ENCODE measurements around the gene YPEL2. TPM values are rescaled to one million over a fixed set of nuclear protein-coding genes. Genes with fewer than 3 reads are reported as not detected.

The YPEL2 gene
- total RNA-seq, 1 experiment from 2014 or later: 3.0 TPM

- in situ Hi-C loops (cut with HindIII; ENCODE audit: low pct_unique_long_range_greater_than_20kb, low sequenced_read_pairs): no loop called here
- DNase-seq (ENCODE audit: low read depth): no peak
These were observed 84.7 kb downstream of the YPEL2 start for GRCh38 chr17:59416184-59416583.

GRCh38 chr17:59417452-59417851 is 86.0 kb downstream of the YPEL2 start:
- DNase-seq (ENCODE audit: low read depth): no peak
- in situ Hi-C loops (cut with HindIII; ENCODE audit: low pct_unique_long_range_greater_than_20kb, low sequenced_read_pairs): no loop called here

DNA sequence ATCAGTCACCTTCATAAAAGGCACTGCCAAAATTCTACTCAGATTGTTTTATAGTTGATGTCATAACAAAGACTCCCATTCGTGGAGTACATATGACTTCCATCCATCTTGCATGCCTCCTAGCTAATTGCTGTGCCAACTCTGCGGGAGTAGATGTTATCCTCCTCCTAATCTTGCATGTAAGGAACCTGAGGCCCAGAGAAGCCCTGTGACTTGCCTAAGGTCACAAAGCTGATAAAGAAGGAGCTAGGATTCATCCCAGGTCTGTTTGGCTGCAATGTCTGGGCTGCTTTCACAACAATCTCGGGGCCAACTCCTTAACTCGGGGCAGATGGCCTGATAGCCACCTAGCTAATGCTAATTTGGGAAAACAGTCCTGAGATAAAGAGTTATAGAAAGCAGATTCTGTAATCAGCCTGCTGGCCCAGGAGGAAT is 87.3 kb downstream of the YPEL2 start:
- in situ Hi-C loops (cut with HindIII; ENCODE audit: low pct_unique_long_range_greater_than_20kb, low sequenced_read_pairs): no loop called here

GRCh38 chr17:59420901-59421300 is 89.4 kb downstream of the YPEL2 start:
- DNase-seq (ENCODE audit: low read depth): no peak
- in situ Hi-C loops (cut with HindIII; ENCODE audit: low pct_unique_long_range_greater_than_20kb, low sequenced_read_pairs): no loop called here

More for the DNA sequence above, 87.3 kb downstream of the YPEL2 start:
- no peak for DNase-seq (ENCODE audit: low read depth)

GRCh38 chr17:59421722-59422121 is 90.3 kb downstream of the YPEL2 start:
- in situ Hi-C loops (cut with HindIII; ENCODE audit: low pct_unique_long_range_greater_than_20kb, low sequenced_read_pairs): no loop called here
- DNase-seq (ENCODE audit: low read depth): no peak

DNA sequence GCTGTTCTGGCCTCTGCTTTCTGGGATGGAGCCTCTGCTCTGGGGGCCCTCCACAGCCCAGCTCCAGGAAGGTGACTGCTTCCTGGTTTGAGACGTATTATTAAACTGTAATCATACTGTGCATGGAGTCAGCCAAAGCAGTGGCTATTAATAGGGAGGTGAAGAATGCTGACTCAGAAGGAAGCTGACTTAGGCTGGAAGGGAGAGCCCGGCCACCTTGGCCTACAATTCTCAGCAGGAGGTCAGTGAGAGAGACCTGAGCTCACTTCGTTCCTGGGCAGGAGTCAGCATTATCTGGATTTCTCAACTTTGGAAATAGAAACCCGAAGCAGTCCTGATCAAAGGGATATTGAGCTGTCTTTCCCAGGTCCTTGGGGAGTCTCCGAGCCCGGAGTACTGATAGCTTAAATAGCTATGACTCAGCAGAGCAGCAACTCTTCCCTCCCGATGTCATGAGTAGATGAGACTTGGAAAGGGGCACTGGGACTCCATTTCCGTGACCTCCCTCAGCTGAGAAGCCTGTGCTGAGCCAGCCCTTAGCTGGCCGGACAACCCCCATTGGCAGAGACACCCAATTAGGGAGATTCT is 91.8 kb downstream of the YPEL2 start:
- in situ Hi-C loops (cut with HindIII; ENCODE audit: low pct_unique_long_range_greater_than_20kb, low sequenced_read_pairs): no loop called here
- DNase-seq (ENCODE audit: low read depth): peak; percentile 56

DNA sequence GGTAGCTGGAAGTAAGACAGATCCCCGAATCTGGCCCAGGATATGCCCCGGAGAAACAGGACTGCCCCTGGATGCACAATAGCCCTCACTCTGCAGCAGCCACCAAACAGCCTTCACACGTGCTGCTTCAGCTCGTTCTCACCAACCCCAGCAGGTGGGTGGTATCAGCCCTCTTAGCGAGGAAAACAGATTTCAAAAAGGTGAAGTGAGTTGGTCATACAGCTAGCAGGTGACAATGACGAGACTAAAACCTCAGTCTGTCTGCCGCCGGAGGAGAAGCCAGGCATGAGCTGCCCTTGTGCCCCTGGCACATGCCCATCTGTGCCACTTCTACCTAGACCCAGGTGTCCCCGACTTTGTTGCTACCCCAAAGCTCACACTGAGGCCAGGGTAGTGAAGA is 92.4 kb downstream of the YPEL2 start:
- in situ Hi-C loops (cut with HindIII; ENCODE audit: low pct_unique_long_range_greater_than_20kb, low sequenced_read_pairs): no loop called here
- no peak for DNase-seq (ENCODE audit: low read depth)

DNA sequence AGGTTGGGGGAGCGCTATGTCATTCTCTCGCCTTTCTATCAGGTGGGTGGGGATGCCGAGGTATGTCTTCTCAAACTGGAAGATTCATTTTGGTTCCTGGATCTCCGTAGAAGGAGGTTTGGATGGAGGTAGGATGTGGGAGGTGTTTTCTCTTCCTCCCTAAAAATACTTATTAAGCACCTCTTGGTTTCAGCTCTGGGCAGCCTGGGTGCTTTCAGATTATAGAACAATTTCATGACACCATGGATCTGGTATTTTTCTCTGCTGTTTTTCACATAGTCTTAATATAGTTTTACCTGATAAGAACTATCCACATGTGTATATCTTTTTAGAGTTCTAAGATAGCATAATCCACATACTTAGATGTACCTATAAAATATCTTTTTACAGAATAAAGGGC is 92.9 kb downstream of the YPEL2 start:
- no peak for DNase-seq (ENCODE audit: low read depth)
- in situ Hi-C loops (cut with HindIII; ENCODE audit: low pct_unique_long_range_greater_than_20kb, low sequenced_read_pairs): no loop called here

GRCh38 chr17:59425085-59425931 is 93.9 kb downstream of the YPEL2 start:
- in situ Hi-C loops (cut with HindIII; ENCODE audit: low pct_unique_long_range_greater_than_20kb, low sequenced_read_pairs): loop anchor here (25.0 kb wide), 1 partner anchor 88 kb away; the partner anchor contains the start of gene YPEL2
- no peak for DNase-seq (ENCODE audit: low read depth)

DNA sequence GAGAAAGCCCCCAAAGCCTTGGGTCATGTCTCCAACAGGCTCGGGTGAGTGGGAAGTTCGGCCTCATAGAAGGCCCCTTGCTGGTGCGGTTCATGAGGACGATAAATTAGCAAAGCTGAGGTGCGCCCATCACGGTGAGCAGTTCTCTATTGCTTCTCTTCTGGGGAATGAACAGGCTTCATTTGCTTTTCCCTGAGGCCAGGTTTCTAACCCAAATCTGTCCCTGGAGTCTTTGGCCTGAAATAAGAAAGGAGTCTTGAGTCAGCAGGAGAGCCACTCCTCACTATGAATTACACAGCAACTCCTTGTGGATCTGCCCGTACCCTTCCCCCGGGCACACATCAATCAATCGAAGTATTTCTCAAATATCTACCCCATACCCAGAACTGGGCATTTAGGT is 94.6 kb downstream of the YPEL2 start:
- no peak for DNase-seq (ENCODE audit: low read depth)
- in situ Hi-C loops (cut with HindIII; ENCODE audit: low pct_unique_long_range_greater_than_20kb, low sequenced_read_pairs): loop anchor here (25.0 kb wide), 1 partner anchor 89 kb away; the partner anchor contains the start of gene YPEL2

DNA sequence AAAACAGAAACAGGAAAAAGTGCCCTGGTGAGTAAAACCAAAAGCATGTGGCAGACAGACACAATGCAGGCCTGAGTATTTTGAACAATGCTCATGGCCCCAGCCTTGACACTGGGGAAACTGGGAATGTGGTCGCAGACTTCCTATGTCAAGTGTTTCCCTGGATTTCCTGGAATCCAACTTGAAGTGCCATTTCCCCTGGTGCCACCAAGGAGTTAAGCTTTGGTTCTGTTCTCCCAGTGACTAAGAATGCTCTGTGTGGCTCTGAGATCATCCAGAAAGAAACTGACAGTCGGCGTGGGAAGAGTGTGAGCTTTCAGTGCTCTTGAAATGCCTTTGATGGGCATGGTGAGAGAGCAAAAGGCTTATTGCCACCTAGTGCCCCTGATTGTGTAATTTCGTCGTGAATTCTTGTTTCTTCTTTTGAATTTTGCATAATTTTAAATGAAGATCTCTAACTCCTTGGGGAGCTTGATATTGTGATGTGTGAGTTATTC is 96.0 kb downstream of the YPEL2 start:
- peak; percentile 77 for DNase-seq (ENCODE audit: low read depth)
- in situ Hi-C loops (cut with HindIII; ENCODE audit: low pct_unique_long_range_greater_than_20kb, low sequenced_read_pairs): loop anchor here (25.0 kb wide), 1 partner anchor 90 kb away; the partner anchor contains the start of gene YPEL2

DNA sequence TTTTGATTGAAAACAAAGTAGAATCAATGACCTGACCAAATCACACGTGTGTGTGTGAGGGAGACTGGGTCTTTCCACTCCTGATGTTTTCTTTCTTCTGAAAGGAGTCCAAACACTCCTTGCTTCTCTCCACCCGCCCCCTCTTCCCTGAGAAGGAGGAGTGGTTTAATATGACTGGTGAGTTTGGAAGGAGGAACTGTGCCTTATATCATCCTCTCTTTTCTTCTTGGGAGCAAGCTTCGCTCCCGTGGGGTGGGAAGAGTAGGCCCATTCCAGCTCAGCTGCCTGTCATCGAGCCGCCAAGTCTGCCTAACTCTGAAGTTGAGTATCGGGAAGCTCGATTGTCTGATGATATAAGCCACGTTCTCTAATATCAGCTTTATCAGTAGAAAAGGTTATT is 96.5 kb downstream of the YPEL2 start:
- in situ Hi-C loops (cut with HindIII; ENCODE audit: low pct_unique_long_range_greater_than_20kb, low sequenced_read_pairs): loop anchor here (25.0 kb wide), 1 partner anchor 91 kb away; the partner anchor contains the start of gene YPEL2

DNA sequence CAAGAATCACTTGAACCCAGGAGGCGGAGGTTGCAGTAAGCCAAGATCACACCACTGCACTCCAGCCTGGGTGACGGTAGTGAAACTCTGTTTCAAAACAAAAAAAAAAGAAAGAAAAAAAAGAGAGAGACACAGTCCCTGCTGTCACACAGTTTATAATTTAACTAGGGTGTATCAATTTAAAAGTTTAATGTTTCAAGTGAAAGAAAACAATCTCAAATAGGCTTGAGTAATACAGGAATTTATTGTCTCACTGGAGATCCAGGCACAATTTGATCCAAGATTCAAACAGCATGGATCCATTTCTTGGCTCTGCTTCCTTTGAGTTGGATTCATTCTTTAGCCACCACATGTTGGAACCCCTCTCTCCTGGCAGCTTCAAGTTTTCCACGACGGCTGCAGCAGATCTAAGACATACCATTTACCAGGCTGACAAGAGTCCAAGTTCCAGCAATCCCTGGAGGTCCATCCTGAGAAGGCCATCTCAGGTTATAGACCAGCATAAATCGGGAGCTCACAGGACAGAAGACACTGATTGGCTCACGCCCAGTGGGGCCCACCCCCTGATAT is 97.5 kb downstream of the YPEL2 start:
- peak; percentile 67 for DNase-seq (ENCODE audit: low read depth)
- in situ Hi-C loops (cut with HindIII; ENCODE audit: low pct_unique_long_range_greater_than_20kb, low sequenced_read_pairs): loop anchor here (25.0 kb wide), 1 partner anchor 92 kb away; the partner anchor contains the start of gene YPEL2

More for the DNA sequence above, 96.5 kb downstream of the YPEL2 start:
- no peak for DNase-seq (ENCODE audit: low read depth)

DNA sequence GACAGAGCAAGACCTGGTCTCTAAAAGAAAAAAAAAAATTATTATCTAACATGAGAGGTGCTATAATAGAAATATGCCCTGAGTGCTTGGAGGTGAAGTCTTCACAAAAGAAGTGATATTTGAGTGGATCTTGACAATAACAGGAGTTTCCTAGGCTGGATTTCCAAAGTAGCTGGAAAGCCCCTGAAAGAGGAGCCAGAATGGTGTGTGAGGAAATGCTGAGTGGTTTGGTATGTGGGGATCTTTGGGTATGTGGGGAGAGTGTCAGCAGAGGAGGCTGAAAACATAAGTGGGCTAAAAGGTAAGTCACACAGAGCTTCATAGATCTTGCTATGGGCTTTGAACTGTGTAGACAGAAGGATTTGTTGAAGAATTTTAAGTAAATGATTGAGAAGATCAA is 100.1 kb downstream of the YPEL2 start:
- in situ Hi-C loops (cut with HindIII; ENCODE audit: low pct_unique_long_range_greater_than_20kb, low sequenced_read_pairs): loop anchor here (25.0 kb wide), 1 partner anchor 94 kb away; the partner anchor contains the start of gene YPEL2
- no peak for DNase-seq (ENCODE audit: low read depth)

- no peak for DNase-seq (ENCODE audit: low read depth)
- in situ Hi-C loops (cut with HindIII; ENCODE audit: low pct_unique_long_range_greater_than_20kb, low sequenced_read_pairs): loop anchor here (25.0 kb wide), 1 partner anchor 95 kb away; the partner anchor contains the start of gene YPEL2
These were observed 101.2 kb downstream of the YPEL2 start for GRCh38 chr17:59432657-59433056.

DNA sequence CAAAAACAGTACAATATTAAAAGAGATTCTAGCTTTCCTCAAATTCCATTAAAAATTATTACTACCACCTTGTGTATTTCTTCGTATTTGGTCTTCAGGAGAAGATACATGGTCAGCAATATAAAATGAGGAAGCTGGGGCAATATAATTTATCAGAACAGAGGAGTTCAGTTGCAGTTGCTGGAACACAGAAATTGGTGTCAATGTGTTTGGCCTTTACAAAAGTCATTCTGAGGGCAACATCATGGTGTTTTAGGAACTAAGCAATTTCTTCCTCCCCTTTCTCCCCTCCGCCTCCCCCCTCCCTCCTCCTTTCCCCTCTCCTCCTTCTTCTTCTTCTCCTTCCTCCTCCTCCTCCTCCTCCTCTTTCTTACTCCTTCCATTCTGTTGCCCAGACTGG is 102.1 kb downstream of the YPEL2 start:
- in situ Hi-C loops (cut with HindIII; ENCODE audit: low pct_unique_long_range_greater_than_20kb, low sequenced_read_pairs): loop anchor here (25.0 kb wide), 1 partner anchor 96 kb away; the partner anchor contains the start of gene YPEL2
- no peak for DNase-seq (ENCODE audit: low read depth)

- in situ Hi-C loops (cut with HindIII; ENCODE audit: low pct_unique_long_range_greater_than_20kb, low sequenced_read_pairs): loop anchor here (25.0 kb wide), 1 partner anchor 97 kb away; the partner anchor contains the start of gene YPEL2
These were observed 103.0 kb downstream of the YPEL2 start for GRCh38 chr17:59434429-59434828.

GRCh38 chr17:59435238-59435637 is 103.8 kb downstream of the YPEL2 start:
- DNase-seq (ENCODE audit: low read depth): peak; percentile 79
- in situ Hi-C loops (cut with HindIII; ENCODE audit: low pct_unique_long_range_greater_than_20kb, low sequenced_read_pairs): loop anchor here (25.0 kb wide), 1 partner anchor 98 kb away; the partner anchor contains the start of gene YPEL2

More at GRCh38 chr17:59434429-59434828, 103.0 kb downstream of the YPEL2 start:
- no peak for DNase-seq (ENCODE audit: low read depth)

Data from Caki2 (cell line).